Nephron (organoid): ENCODE measurements around the gene CYP4A22.
A peak's percentile ranks its signal among the peaks of the same experiment; 100 is the strongest.
"Not testable (repeated sequence)": the region's sequence is repeated elsewhere in the genome, so short reads cannot be mapped to it uniquely, and the experiment has no call there.

Source experiments
- H3K27ac Mint-ChIP-seq, 3 experiments: 2 replicates each; pipeline ENCODE4 v1.8.0; 2020; ENCODE audit warnings: mixed read lengths in 3 of 3, mild to moderate bottlenecking in 2 of 3, moderate library complexity in 1 of 3
- H3K27me3 Mint-ChIP-seq: 2 replicates; pipeline ENCODE4 v1.8.0; 2021; ENCODE audit warnings: low read depth, mild to moderate bottlenecking, moderate library complexity, mixed read lengths
- H3K36me3 Mint-ChIP-seq: 2 replicates; pipeline ENCODE4 v1.8.0; 2020; ENCODE audit warnings: low read depth, mixed read lengths
- H3K4me1 Mint-ChIP-seq: 2 replicates; pipeline ENCODE4 v1.8.0; 2020; ENCODE audit warnings: mixed read lengths
- H3K4me3 Mint-ChIP-seq, 3 experiments: 2 replicates each; pipeline ENCODE4 v1.8.0; 2020; ENCODE audit warnings: mild to moderate bottlenecking in 3 of 3, mixed read lengths in 3 of 3, moderate library complexity in 2 of 3
- H3K9me3 Mint-ChIP-seq: 2 replicates; pipeline ENCODE4 v1.8.0; 2020; ENCODE audit warnings: mixed read lengths
- TF ChIP-seq, protein P1 (sequence below), 3 experiments: fragments of 200-600 bp; sonication (generic); IDR thresholded peaks; one replicate each; pipeline ENCODE4 v1.5.0; 2021; ENCODE audit warnings: antibody characterized with exemption in 3 of 3; ENCODE audit not compliant: unreplicated experiment in 3 of 3

The CYP4A22 gene

GRCh38 chr1:47137198-47137597 lies at the start of gene CYP4A22:
TSS of gene CYP4A22 (plus strand) at chr1:47137441. CDS start at chr1:47137486, 45 bp downstream.
- TF ChIP-seq, protein P1, sequence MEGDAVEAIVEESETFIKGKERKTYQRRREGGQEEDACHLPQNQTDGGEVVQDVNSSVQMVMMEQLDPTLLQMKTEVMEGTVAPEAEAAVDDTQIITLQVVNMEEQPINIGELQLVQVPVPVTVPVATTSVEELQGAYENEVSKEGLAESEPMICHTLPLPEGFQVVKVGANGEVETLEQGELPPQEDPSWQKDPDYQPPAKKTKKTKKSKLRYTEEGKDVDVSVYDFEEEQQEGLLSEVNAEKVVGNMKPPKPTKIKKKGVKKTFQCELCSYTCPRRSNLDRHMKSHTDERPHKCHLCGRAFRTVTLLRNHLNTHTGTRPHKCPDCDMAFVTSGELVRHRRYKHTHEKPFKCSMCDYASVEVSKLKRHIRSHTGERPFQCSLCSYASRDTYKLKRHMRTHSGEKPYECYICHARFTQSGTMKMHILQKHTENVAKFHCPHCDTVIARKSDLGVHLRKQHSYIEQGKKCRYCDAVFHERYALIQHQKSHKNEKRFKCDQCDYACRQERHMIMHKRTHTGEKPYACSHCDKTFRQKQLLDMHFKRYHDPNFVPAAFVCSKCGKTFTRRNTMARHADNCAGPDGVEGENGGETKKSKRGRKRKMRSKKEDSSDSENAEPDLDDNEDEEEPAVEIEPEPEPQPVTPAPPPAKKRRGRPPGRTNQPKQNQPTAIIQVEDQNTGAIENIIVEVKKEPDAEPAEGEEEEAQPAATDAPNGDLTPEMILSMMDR (IDR thresholded peaks at IDR 0.05; ENCODE audit: unreplicated experiment in 3 of 3): no peak
- Mint-ChIP-seq H3K4me1 (no peaks in the 10 kb centered on the region), H3K4me3 (no peak within 1 kb of the TSS), H3K27me3 (peaks cover 4% of the 10 kb centered on the region), H3K9me3 (no peaks in the 10 kb centered on the region), H3K27ac (no peak within 1 kb of the TSS), H3K36me3 (no peaks in the 10 kb centered on the region)

DNA sequence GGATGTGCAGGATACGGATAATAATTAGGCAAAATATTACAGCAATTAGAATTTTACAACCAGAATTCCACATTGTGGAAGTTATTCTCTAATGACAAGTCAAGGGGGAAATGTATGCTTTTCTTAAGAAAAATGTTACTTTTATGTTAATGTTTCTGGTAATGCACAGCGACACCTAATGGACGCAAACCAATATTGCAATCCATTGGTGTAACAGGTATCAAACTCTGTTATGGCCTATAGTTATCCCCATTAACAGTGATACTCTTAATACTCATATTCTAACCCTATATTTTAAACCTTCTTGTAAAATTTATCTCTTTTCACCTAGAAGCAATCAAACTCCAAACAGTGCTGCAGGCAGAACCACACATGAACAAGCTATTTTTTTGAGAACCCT lies 47.9 kb upstream of the CYP4A22 start:
- H3K9me3 Mint-ChIP-seq, H3K4me1 Mint-ChIP-seq, H3K27me3 Mint-ChIP-seq, H3K27ac Mint-ChIP-seq, H3K36me3 Mint-ChIP-seq, H3K4me3 Mint-ChIP-seq: not testable (repeated sequence)
- TF ChIP-seq, protein P1 (IDR thresholded peaks at IDR 0.05; ENCODE audit: unreplicated experiment in 3 of 3): peak; percentile 47 to 68 (median 53)

GRCh38 chr1:47091476-47091875 lies 45.8 kb upstream of the CYP4A22 start:
- not testable (repeated sequence) for H3K36me3 Mint-ChIP-seq, H3K4me1 Mint-ChIP-seq, H3K27me3 Mint-ChIP-seq, H3K27ac Mint-ChIP-seq, H3K4me3 Mint-ChIP-seq, H3K9me3 Mint-ChIP-seq

DNA sequence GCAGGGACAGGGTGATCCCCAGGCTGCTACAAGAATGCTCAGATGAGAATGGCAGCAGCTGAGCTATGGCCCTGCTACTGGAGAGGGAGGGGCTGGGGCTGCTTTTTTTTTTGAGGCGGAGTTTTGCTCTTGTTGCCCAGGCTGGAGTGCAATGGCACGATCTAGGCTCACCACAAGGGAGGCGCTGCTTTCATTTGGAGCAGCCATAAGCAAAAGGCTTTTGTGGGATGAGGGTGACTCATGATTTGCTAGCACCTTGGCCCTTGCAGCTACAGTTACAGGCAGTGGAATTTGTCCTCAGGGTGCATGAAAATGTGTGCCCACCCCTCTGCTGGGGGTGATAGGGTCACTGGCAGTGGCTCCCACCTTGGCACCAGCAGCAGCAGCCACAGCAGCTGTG lies 32.4 kb upstream of the CYP4A22 start:
- Mint-ChIP-seq H3K27ac (no peak overlapping the region), H3K4me1 (no peaks in the 10 kb centered on the region), H3K9me3 (no peaks in the 10 kb centered on the region), H3K27me3 (peaks cover 14% of the 10 kb centered on the region), H3K36me3 (no peaks in the 10 kb centered on the region), H3K4me3 (no peak overlapping the region)
- TF ChIP-seq, protein P1 (IDR thresholded peaks at IDR 0.05; ENCODE audit: unreplicated experiment in 3 of 3): no peak

GRCh38 chr1:47106792-47107191 lies 30.4 kb upstream of the CYP4A22 start:
- Mint-ChIP-seq H3K4me1 (no peaks in the 10 kb centered on the region), H3K9me3 (no peaks in the 10 kb centered on the region), H3K27me3 (peaks cover 14% of the 10 kb centered on the region), H3K4me3 (no peak overlapping the region), H3K36me3 (no peaks in the 10 kb centered on the region), H3K27ac (no peak overlapping the region)
- TF ChIP-seq, protein P1 (IDR thresholded peaks at IDR 0.05; ENCODE audit: unreplicated experiment in 3 of 3): no peak

DNA sequence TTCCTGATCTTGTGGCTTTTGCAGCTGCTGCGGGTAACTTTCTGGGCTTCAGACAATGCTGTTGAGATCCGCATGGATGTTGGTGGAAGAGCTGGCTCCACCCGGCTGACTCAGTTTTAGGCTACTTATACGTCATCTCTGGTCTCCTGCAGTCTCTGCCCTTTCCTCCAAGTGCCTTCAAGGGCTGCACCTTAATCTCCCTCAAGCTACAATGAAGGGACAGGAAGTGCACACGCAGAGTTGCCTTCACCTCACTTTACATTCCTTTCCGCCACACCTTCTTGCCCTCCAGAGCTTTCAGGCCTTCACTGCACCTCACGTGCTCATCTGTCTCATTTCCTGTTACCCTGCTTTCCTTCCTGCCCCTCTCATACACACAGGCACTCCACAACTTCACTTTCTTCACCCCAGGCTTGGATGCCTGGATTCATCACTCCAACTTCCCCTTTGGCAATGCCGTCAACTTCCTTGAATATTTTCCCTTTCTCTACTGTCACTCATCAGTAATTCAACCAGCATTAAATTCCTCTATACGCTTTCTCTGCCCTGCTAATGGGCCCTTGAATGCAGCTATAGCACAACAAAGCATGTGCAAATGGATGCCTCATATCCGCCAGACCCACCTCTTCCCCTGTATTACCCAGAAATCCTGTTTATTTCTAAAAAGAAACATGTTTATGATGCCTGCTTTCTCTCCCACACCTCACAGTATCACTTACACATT lies 29.2 kb upstream of the CYP4A22 start:
- not testable (repeated sequence) for H3K4me1 Mint-ChIP-seq, H3K27me3 Mint-ChIP-seq, H3K36me3 Mint-ChIP-seq, H3K27ac Mint-ChIP-seq, H3K4me3 Mint-ChIP-seq, H3K9me3 Mint-ChIP-seq

DNA sequence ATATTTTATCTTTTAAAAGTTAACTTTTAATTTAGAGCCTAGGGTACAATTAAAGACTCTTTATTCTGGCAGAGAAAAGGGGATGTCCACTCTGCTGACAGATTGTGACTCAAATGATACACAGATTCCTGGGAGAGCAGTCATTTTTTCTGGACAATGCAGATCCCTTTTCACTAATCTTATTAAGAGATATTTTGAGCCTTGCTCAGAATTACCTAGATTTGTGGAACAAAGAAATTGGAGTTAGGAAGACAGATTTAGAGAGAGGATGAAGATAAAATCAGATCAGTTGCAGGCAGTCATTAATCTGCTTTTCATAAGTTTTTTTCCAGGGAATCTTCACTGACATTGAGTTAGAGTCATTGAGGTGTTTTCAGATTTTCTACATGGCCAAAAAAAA lies 27.8 kb upstream of the CYP4A22 start:
- H3K4me3 Mint-ChIP-seq, H3K9me3 Mint-ChIP-seq, H3K4me1 Mint-ChIP-seq, H3K36me3 Mint-ChIP-seq, H3K27me3 Mint-ChIP-seq, H3K27ac Mint-ChIP-seq: not testable (repeated sequence)
